A549 treated with DMSO at 1 μM for 4 hours (cell line): Measurements from ENCODE around the gene PCOLCE2. TPM values are rescaled to one million over a fixed set of nuclear protein-coding genes. Genes with fewer than 3 reads are reported as not detected.

Experiments
- total RNA-seq: library from RNA; stranded (reverse); fragments of 200-300 nt; extraction: Qiagen RNA extraction; gene quantifications from 5 replicates; pipeline ENCODE4 v1.2.3, GENCODE V29; 2022; ENCODE audit warnings: low read depth

PCOLCE2 gene, protein sequence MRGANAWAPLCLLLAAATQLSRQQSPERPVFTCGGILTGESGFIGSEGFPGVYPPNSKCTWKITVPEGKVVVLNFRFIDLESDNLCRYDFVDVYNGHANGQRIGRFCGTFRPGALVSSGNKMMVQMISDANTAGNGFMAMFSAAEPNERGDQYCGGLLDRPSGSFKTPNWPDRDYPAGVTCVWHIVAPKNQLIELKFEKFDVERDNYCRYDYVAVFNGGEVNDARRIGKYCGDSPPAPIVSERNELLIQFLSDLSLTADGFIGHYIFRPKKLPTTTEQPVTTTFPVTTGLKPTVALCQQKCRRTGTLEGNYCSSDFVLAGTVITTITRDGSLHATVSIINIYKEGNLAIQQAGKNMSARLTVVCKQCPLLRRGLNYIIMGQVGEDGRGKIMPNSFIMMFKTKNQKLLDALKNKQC
- 27.6 to 40.9 TPM (median 34.2 TPM) in 5 replicates for total RNA-seq

DNA sequence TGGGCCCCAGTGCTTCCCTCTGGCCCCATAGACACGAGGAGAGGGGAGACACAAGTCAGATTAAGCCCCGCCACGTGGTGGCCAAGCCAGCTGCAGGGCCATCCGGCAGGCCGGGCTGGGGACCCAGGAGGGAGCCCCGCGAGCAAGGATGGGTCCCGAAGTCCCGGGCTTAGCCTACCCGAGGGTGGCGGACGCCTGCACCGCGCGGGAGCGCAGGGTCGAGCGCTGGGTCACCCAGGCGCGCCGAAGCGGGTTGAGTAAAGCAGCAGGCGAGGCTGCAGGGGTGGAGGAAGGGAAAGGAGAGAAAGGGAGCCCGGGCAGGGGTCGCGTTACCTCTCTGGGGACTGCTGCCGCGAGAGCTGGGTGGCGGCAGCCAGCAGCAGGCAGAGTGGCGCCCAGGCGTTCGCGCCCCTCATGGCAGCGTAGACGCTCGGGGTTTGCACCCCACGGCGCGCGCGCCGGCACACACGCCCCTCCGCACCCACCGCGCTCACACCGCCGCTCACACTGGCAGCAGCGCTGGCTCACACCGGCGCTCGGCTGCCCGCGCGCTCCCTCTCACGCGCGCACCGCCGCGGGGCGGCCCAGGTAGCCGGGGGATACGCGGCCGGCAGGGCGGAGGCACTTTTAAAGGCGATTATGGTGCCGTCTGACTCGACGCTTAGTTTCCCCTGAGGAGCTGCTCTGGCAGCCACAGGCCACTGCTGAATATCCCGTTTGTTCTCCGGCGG, at the start of gene PCOLCE2:
Gene PCOLCE2, minus strand, starts transcription at position 603 of the 731 bp plus-strand sequence. Its CDS starts 187 bp downstream, at position 416.

Other genes starting within 250 kb of the PCOLCE2 start
- gene TRPC1, start 165.0 kb downstream of the PCOLCE2 start, total RNA-seq: 6.1 to 11.4 TPM (median 8.2 TPM) in 5 replicates
- gene PAQR9, start 74.6 kb upstream of the PCOLCE2 start, total RNA-seq: 2.9 to 4.0 TPM (median 3.4 TPM) in 5 replicates
- 75.5 to 106 TPM (median 94.9 TPM) in 5 replicates for gene U2SURP, start 112.5 kb upstream of the PCOLCE2 start, total RNA-seq
- 0.57 to 1.1 TPM (median 0.81 TPM) in 5 replicates for gene CHST2, start 230.7 kb upstream of the PCOLCE2 start, total RNA-seq